HFFc6 (cell line): ENCODE results near the gene SRGAP3. TPM values are rescaled to one million over a fixed set of nuclear protein-coding genes. Genes with fewer than 3 reads are reported as not detected.

Source experiments
- DNase-seq: peaks from one replicate; pipeline ENCODE4 v3.0.0-alpha.2; 2018
- H3K27ac Mint-ChIP-seq: 2 replicates; pipeline ENCODE4 v1.8.0; 2020; ENCODE audit warnings: mild to moderate bottlenecking, mixed read lengths
- H3K27me3 Mint-ChIP-seq: 2 replicates; pipeline ENCODE4 v1.8.0; 2021; ENCODE audit warnings: mild to moderate bottlenecking, moderate library complexity, mixed read lengths; ENCODE audit not compliant: insufficient read depth
- H3K36me3 Mint-ChIP-seq: 2 replicates; pipeline ENCODE4 v1.8.0; 2021; ENCODE audit warnings: low read depth, mixed read lengths
- H3K4me1 Mint-ChIP-seq: 2 replicates; pipeline ENCODE4 v1.8.0; 2020; ENCODE audit warnings: low read depth, mixed read lengths
- H3K4me3 Mint-ChIP-seq: 2 replicates; pipeline ENCODE4 v1.8.0; 2020; ENCODE audit warnings: mild to moderate bottlenecking, moderate library complexity, mixed read lengths
- H3K9me3 Mint-ChIP-seq: 2 replicates; pipeline ENCODE4 v1.8.0; 2020; ENCODE audit warnings: mild to moderate bottlenecking, mixed read lengths
- total RNA-seq, 6 experiments: library from RNA; stranded (reverse); fragmentation: NEBNext Ultra II Directional; extraction: Animal tissue kit (Norgen Biotek cat#: 25700); gene quantifications; 2 replicates in 1 of 6; 3 replicates in 5 of 6; pipeline ENCODE4 v1.2.3, GENCODE V29; 2021
- TF ChIP-seq, protein P1 (sequence below): fragments of 200-600 bp; sonication (generic); IDR thresholded peaks from 2 replicates; pipeline ENCODE4 v1.5.0; 2021; ENCODE audit warnings: antibody characterized with exemption, mild to moderate bottlenecking

The SRGAP3 gene
- total RNA-seq, 6 experiments from 2014 or later: 0.23 to 0.92 (median 0.77) TPM

DNA sequence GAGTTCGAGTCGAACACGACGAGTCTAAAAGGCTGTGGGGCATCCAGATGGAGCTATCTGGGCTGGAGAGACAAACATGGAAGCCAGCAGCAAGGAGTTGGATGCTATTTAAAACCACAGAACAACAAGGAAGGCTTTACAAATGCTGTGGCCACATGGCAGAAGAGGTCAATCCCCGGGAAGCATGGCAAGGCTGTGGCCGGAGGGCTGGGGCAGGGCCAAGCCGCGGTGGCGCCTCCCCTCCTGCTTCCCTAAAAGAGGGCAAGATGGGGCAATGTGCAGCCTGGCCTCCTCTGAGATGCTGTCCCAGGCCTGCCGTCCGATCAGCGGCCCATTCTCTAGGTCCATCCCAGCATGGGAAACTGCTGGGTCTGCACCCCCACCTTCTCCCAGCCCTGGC is 139.1 kb downstream of the SRGAP3 start:
- no peak for DNase-seq
- Mint-ChIP-seq H3K27me3 (peaks cover 39% of the 10 kb centered on the region), H3K27ac (no peak overlapping the region), H3K4me3 (no peak overlapping the region), H3K9me3 (no peaks in the 10 kb centered on the region), H3K4me1 (no peaks in the 10 kb centered on the region), H3K36me3 (no peaks in the 10 kb centered on the region)
- TF ChIP-seq, protein P1, sequence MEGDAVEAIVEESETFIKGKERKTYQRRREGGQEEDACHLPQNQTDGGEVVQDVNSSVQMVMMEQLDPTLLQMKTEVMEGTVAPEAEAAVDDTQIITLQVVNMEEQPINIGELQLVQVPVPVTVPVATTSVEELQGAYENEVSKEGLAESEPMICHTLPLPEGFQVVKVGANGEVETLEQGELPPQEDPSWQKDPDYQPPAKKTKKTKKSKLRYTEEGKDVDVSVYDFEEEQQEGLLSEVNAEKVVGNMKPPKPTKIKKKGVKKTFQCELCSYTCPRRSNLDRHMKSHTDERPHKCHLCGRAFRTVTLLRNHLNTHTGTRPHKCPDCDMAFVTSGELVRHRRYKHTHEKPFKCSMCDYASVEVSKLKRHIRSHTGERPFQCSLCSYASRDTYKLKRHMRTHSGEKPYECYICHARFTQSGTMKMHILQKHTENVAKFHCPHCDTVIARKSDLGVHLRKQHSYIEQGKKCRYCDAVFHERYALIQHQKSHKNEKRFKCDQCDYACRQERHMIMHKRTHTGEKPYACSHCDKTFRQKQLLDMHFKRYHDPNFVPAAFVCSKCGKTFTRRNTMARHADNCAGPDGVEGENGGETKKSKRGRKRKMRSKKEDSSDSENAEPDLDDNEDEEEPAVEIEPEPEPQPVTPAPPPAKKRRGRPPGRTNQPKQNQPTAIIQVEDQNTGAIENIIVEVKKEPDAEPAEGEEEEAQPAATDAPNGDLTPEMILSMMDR: no peak

DNA sequence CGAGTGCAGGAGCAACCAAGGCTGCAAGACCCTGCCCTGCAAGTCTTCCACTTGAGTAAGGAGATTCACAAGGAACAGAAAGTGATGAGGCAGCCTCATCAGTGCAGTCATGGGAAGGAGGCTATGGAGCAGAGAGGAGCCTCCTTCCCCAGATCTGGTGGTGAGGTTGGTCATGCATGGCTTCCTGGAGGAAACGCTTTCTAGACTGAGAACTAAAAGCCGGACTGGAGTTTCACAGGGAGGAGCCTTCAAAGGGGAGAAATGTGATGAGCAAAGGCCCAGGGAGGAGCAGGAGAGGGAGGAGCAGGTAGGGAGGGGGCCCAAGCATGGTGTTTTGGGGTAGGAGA is 139.9 kb downstream of the SRGAP3 start:
- Mint-ChIP-seq H3K4me1 (no peaks in the 10 kb centered on the region), H3K27ac (no peak overlapping the region), H3K27me3 (peaks cover 34% of the 10 kb centered on the region), H3K9me3 (no peaks in the 10 kb centered on the region), H3K4me3 (no peak overlapping the region), H3K36me3 (no peaks in the 10 kb centered on the region)
- TF ChIP-seq, protein P1: no peak
- DNase-seq: no peak

- TF ChIP-seq, protein P1: no peak
- no peak overlapping the region for H3K4me3 Mint-ChIP-seq
- no peak for DNase-seq
- no peaks in the 10 kb centered on the region for H3K4me1 Mint-ChIP-seq
- no peaks in the 10 kb centered on the region for H3K9me3 Mint-ChIP-seq
- no peaks in the 10 kb centered on the region for H3K36me3 Mint-ChIP-seq
- no peak overlapping the region for H3K27ac Mint-ChIP-seq
- H3K27me3 Mint-ChIP-seq: peaks cover 29% of the 10 kb centered on the region
Observed at GRCh38 chr3:9108876-9109567, 140.4 kb downstream of the SRGAP3 start.

GRCh38 chr3:9107738-9108137 is 141.7 kb downstream of the SRGAP3 start:
- Mint-ChIP-seq H3K4me3 (no peak overlapping the region), H3K36me3 (no peaks in the 10 kb centered on the region), H3K27ac (no peak overlapping the region), H3K4me1 (no peaks in the 10 kb centered on the region), H3K27me3 (peaks cover 22% of the 10 kb centered on the region), H3K9me3 (no peaks in the 10 kb centered on the region)
- TF ChIP-seq, protein P1: no peak
- no peak for DNase-seq

- Mint-ChIP-seq H3K9me3 (no peaks in the 10 kb centered on the region), H3K4me3 (no peak overlapping the region), H3K27ac (no peak overlapping the region), H3K27me3 (peaks cover 26% of the 10 kb centered on the region), H3K36me3 (no peaks in the 10 kb centered on the region), H3K4me1 (no peaks in the 10 kb centered on the region)
- DNase-seq: no peak
- TF ChIP-seq, protein P1: no peak
Observed at GRCh38 chr3:9105421-9105820, 144.0 kb downstream of the SRGAP3 start.

- Mint-ChIP-seq H3K9me3 (no peaks in the 10 kb centered on the region), H3K27ac (no peak overlapping the region), H3K27me3 (peaks cover 29% of the 10 kb centered on the region), H3K4me3 (no peak overlapping the region), H3K4me1 (no peaks in the 10 kb centered on the region), H3K36me3 (no peaks in the 10 kb centered on the region)
- TF ChIP-seq, protein P1: no peak
- DNase-seq: no peak
Observed at GRCh38 chr3:9104121-9104520, 145.3 kb downstream of the SRGAP3 start.
